ENCODE data around the gene PIP5KL1.
A peak's percentile ranks its signal among the peaks of the same experiment; 100 is the strongest.

Gene PIP5KL1

DNA sequence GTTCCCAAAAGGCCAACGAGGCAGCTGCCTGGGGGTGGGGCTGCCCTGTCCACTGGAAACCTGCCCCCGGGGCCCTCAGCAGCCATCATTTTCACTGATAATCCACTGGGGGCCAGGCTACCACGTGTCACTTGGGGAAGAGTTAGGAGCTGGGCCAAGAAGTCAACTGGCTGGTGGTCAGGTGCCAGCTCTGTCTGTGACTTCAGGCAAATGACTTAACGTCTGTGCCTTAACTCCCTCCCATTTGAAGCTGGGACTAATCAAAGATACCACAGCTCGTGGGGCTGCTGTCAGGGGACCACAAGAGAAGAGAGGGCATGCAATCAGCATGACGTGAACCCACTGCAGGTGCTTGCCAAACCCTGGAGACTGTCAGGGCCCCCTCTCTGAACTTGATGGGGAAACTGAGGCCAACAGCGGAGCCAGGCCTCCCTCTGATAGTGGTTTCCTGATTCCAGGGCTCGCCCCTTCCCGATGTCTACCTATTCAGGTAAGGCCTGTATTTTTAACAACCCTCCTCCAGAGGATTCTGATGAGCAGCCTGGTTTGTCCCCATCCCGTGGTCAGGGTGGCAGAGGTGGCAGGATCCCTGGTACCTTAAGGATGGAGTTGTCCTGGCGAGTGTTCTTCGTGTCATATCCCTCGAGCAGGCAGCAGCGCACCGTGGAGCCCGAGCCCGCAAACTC is 19.4 kb upstream of the PIP5KL1 start:
- no peak overlapping the region for H3K4me3 Mint-ChIP-seq
- peaks cover 91% of the 10 kb centered on the region for H3K36me3 Mint-ChIP-seq (ENCODE audit: insufficient read depth)
- H3K9me3 Mint-ChIP-seq: no peaks in the 10 kb centered on the region
- peaks cover 20 to 33% of the 10 kb centered on the region in 2 donors for H3K4me1 Mint-ChIP-seq (ENCODE audit: low read depth in 2 of 2)
- ATAC-seq (replicated peaks) (no peak), DNase-seq (no peak)
- H3K27me3 Mint-ChIP-seq: no peaks in the 10 kb centered on the region
- H3K27ac Mint-ChIP-seq: peak overlapping the region; percentile 38 to 81

- H3K27me3 Mint-ChIP-seq: no peaks in the 10 kb centered on the region
- H3K4me1 Mint-ChIP-seq (ENCODE audit: low read depth in 2 of 2): peaks cover 11 to 24% of the 10 kb centered on the region in 2 donors
- no peaks in the 10 kb centered on the region for H3K9me3 Mint-ChIP-seq
- ATAC-seq (replicated peaks): no peak
- no peak overlapping the region for H3K4me3 Mint-ChIP-seq
- DNase-seq: no peak
- peaks cover 88% of the 10 kb centered on the region for H3K36me3 Mint-ChIP-seq (ENCODE audit: insufficient read depth)
- H3K27ac Mint-ChIP-seq: peak overlapping the region; percentile 60 to 82
Measured at GRCh38 chr9:127947841-127948710, 17.5 kb upstream of the PIP5KL1 start.

- peak overlapping the region in 1 of 2 donors; percentile 60 for H3K27ac Mint-ChIP-seq
- no peaks in the 10 kb centered on the region for H3K9me3 Mint-ChIP-seq
- DNase-seq: no peak
- peaks cover 15 to 26% of the 10 kb centered on the region in 2 donors for H3K4me1 Mint-ChIP-seq (ENCODE audit: low read depth in 2 of 2)
- H3K36me3 Mint-ChIP-seq (ENCODE audit: insufficient read depth): peaks cover 85% of the 10 kb centered on the region
- no peak overlapping the region for H3K4me3 Mint-ChIP-seq
- H3K27me3 Mint-ChIP-seq: no peaks in the 10 kb centered on the region
- no peak for ATAC-seq (replicated peaks)
Measured at GRCh38 chr9:127946728-127947127, 16.2 kb upstream of the PIP5KL1 start.

DNA sequence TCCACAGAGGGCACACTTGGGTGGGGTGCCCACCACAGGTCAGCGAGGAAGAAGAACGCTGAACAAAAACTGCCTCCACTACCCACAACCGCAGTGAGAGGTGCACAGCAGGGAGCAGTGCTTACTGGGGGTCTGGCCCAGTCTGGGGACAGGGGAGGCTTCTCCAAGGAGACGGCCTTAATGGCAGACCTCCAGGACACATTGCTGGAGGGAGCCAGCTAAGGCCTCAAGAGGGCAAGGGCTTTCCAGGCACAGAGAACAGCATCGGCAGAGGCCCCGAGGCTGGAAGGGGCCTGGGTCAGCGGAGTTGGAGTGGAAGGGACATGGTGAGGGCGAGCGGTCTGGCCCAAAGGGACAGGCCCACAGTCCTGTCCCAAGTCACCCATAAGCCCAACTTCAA is 15.4 kb upstream of the PIP5KL1 start:
- no peak overlapping the region for H3K4me3 Mint-ChIP-seq
- peak overlapping the region; percentile 8 to 15 for H3K27ac Mint-ChIP-seq

GRCh38 chr9:127945338-127945737 is 14.8 kb upstream of the PIP5KL1 start:
- peak overlapping the region in 1 of 2 donors; percentile 15 for H3K27ac Mint-ChIP-seq
- H3K4me1 Mint-ChIP-seq (ENCODE audit: low read depth in 2 of 2): peaks cover 15 to 22% of the 10 kb centered on the region in 2 donors
- DNase-seq (no peak), ATAC-seq (replicated peaks) (no peak)
- no peaks in the 10 kb centered on the region for H3K9me3 Mint-ChIP-seq
- H3K27me3 Mint-ChIP-seq: no peaks in the 10 kb centered on the region
- no peak overlapping the region for H3K4me3 Mint-ChIP-seq
- H3K36me3 Mint-ChIP-seq (ENCODE audit: insufficient read depth): peaks cover 81% of the 10 kb centered on the region

More for the DNA sequence above, 15.4 kb upstream of the PIP5KL1 start:
- H3K36me3 Mint-ChIP-seq (ENCODE audit: insufficient read depth): peaks cover 80% of the 10 kb centered on the region
- no peak for DNase-seq
- H3K27me3 Mint-ChIP-seq: no peaks in the 10 kb centered on the region
- H3K9me3 Mint-ChIP-seq: no peaks in the 10 kb centered on the region
- ATAC-seq (replicated peaks): no peak
- peaks cover 15 to 26% of the 10 kb centered on the region in 2 donors for H3K4me1 Mint-ChIP-seq (ENCODE audit: low read depth in 2 of 2)

DNA sequence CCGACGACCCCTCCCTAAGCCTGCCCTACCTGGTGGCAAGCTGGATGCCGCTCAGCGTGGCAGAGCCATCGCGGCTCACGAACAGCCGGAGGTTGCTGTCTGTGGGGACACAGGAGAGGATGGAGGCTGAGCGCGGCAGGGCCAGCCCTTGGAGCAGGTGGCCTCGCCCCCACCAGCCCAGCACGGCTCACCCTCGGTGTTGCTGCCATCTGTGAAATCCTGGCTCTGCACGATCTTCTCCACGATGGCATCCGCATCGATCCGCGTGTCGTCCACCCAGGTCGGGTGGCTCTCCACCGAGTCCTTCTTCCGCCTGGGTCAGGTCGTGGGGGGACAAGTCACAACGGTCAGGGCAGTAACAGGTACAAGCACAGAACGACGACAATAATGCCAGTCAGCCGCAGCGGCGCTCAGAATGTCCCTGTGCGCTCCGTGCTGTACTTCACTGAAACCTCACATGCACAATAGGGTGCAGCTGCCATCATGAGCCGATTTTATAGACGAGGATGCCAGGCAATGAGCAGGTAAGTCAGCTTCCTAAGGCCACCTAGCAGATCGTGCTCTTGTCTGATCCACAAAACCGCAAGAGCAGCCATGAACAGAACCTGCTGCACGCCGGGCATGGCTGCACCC is 14.1 kb upstream of the PIP5KL1 start:
- H3K27ac Mint-ChIP-seq: peak overlapping the region in 1 of 2 donors; percentile 15
- peaks cover 80% of the 10 kb centered on the region for H3K36me3 Mint-ChIP-seq (ENCODE audit: insufficient read depth)
- no peak overlapping the region for H3K4me3 Mint-ChIP-seq
- no peaks in the 10 kb centered on the region for H3K9me3 Mint-ChIP-seq
- peaks cover 13 to 20% of the 10 kb centered on the region in 2 donors for H3K4me1 Mint-ChIP-seq (ENCODE audit: low read depth in 2 of 2)
- H3K27me3 Mint-ChIP-seq: no peaks in the 10 kb centered on the region
- no peak for DNase-seq
- ATAC-seq (replicated peaks): no peak

GRCh38 chr9:127943731-127944144 is 13.2 kb upstream of the PIP5KL1 start:
- Mint-ChIP-seq H3K4me1 (ENCODE audit: low read depth in 2 of 2) (peaks cover 12 to 19% of the 10 kb centered on the region in 2 donors), H3K36me3 (ENCODE audit: insufficient read depth) (peaks cover 81% of the 10 kb centered on the region), H3K27me3 (no peaks in the 10 kb centered on the region), H3K4me3 (peak overlapping the region in 1 of 2 donors; percentile 19), H3K27ac (peak overlapping the region; percentile 1 to 15), H3K9me3 (no peaks in the 10 kb centered on the region)
- ATAC-seq (replicated peaks) (peak; percentile 81), DNase-seq (peak; percentile 59 to 69 (median 60))

DNA sequence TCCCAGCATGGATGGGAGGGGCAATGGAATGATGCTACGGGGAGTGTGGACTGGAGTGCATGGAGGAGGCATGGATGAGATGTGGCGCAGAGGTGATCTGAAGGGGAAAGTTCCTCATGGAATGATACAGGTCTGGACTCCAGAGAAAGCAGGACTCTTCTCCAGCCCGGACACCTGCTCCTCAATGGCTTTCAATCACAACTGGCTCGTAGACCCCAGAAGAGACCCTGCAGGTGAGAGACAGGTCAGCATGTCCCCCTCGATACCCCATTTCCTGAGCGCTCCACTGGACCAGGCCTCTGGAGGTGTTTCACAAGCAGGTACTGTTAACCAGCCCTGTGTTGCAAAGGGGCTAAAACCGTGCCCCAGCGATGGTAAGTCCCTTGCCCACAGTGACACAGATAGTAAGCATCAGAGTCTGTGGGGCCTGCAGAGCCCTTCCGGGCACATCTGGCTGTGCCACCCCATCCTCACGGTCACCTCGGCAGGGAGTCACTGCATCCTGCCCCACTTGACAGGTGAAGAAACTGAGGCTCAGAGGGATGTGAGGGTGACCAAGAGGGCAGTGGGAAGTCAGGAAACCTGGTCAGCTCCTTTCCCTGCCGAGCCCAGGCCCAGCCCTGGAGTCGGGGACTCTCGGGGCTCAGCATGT is 12.6 kb upstream of the PIP5KL1 start:
- Mint-ChIP-seq H3K36me3 (ENCODE audit: insufficient read depth) (peaks cover 80% of the 10 kb centered on the region), H3K9me3 (no peaks in the 10 kb centered on the region), H3K4me3 (peak overlapping the region in 1 of 2 donors; percentile 19), H3K27me3 (no peaks in the 10 kb centered on the region), H3K4me1 (ENCODE audit: low read depth in 2 of 2) (peaks cover 12 to 19% of the 10 kb centered on the region in 2 donors), H3K27ac (peak overlapping the region; percentile 1 to 15)
- ATAC-seq (replicated peaks): no peak
- no peak for DNase-seq

- H3K36me3 Mint-ChIP-seq (ENCODE audit: insufficient read depth): peaks cover 80% of the 10 kb centered on the region
- peaks cover 14 to 19% of the 10 kb centered on the region in 2 donors for H3K4me1 Mint-ChIP-seq (ENCODE audit: low read depth in 2 of 2)
- no peaks in the 10 kb centered on the region for H3K9me3 Mint-ChIP-seq
- DNase-seq: peak; percentile 40 to 56 (median 46)
- H3K27ac Mint-ChIP-seq: peak overlapping the region; percentile 1 to 15
- peak; percentile 56 for ATAC-seq (replicated peaks)
- no peaks in the 10 kb centered on the region for H3K27me3 Mint-ChIP-seq
- H3K4me3 Mint-ChIP-seq: no peak overlapping the region
Measured at GRCh38 chr9:127942216-127943010, 11.8 kb upstream of the PIP5KL1 start.

GRCh38 chr9:127941961-127942215 is 11.3 kb upstream of the PIP5KL1 start:
- Mint-ChIP-seq H3K36me3 (ENCODE audit: insufficient read depth) (peaks cover 82% of the 10 kb centered on the region), H3K4me3 (no peak overlapping the region), H3K9me3 (no peaks in the 10 kb centered on the region), H3K27me3 (no peaks in the 10 kb centered on the region), H3K27ac (peak overlapping the region in 1 of 2 donors; percentile 55), H3K4me1 (ENCODE audit: low read depth in 2 of 2) (peaks cover 18 to 24% of the 10 kb centered on the region in 2 donors)
- DNase-seq (no peak), ATAC-seq (replicated peaks) (no peak)

DNA sequence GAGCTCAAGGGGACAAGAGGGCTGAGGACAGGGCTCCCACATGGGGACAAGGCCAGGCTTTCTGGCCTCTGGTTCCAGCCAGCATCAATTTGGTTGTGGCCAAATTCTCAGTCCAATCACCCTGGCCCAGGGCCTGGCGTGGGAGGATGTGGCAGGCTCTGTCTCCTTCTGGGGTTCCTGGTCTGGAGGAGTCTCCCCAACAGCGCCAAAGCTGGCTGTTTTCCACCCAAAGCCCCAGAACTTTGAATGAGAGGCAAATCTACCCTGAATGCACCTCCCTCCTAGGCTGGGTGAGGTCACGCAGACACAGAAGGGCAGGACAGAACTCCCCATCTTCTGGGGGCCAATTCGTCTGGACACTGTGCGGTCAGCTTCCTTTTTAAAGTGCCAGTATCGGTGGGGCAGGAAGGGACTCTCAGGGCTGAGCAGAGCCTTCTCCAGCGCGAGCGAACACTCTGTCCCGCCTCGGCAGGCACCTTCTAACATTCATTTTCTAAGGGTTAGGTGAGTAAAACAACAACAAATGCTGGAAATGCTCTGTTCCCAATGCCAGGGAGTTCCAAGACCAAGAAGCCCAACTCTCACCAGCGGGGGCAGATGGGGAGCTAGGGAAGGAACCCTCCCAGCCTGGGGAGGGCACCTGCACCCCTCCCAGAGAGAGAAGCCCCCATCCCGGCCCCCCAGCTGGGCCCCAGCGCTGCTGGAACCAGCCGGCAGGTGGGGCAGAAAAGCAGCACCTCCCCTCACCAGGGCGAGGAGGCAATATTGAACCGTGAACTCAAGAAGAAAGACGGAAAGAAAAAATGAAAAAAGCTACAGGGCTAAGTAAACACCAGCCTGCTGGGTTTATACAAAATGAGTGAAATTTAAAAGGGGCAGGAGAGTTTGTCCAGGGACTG is 10.7 kb upstream of the PIP5KL1 start:
- Mint-ChIP-seq H3K27ac (peak overlapping the region in 1 of 2 donors; percentile 55), H3K27me3 (no peaks in the 10 kb centered on the region), H3K4me3 (no peak overlapping the region), H3K9me3 (no peaks in the 10 kb centered on the region), H3K36me3 (ENCODE audit: insufficient read depth) (peaks cover 81% of the 10 kb centered on the region), H3K4me1 (ENCODE audit: low read depth in 2 of 2) (peaks cover 24 to 30% of the 10 kb centered on the region in 2 donors)
- no peak for DNase-seq
- ATAC-seq (replicated peaks): no peak

DNA sequence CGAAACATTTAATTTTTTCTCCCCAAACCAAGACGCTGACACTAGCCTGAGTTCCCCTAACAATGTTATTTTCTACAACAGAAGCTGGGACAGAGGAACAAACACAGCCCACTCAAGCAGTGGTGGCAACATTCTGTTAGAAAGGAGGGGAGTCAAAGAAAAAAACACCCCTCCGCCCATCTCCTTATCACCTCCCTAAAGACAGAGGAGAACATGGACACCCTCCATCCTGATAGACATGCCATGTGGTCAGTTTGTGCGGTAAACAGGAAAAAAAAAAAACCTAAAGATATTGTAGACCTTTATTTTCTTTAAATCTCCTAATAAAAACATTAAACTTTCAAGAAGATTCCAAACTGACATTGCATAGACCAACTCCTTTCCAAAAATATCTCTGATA is 10.0 kb upstream of the PIP5KL1 start:
- Mint-ChIP-seq H3K4me1 (ENCODE audit: low read depth in 2 of 2) (peaks cover 31 to 37% of the 10 kb centered on the region in 2 donors), H3K27me3 (no peaks in the 10 kb centered on the region), H3K27ac (peak overlapping the region in 1 of 2 donors; percentile 49)

More for the DNA sequence above, 10.0 kb upstream of the PIP5KL1 start:
- DNase-seq (no peak), ATAC-seq (replicated peaks) (no peak)
- peaks cover 78% of the 10 kb centered on the region for H3K36me3 Mint-ChIP-seq (ENCODE audit: insufficient read depth)
- H3K4me3 Mint-ChIP-seq: no peak overlapping the region
- no peaks in the 10 kb centered on the region for H3K9me3 Mint-ChIP-seq

Measured in effector memory CD8-positive, alpha-beta T cell (primary cell).